HCT116 (cell line): ENCODE measurements around the gene TXNDC11. TPM values are rescaled to one million over a fixed set of nuclear protein-coding genes. Genes with fewer than 3 reads are reported as not detected.

ENCODE experiments used
- ATAC-seq: fragments of 200-7000 bp; cut with Tn5 transposase; 2 replicates; pipeline ENCODE4 v1.9.1; 2020; ENCODE audit warnings: mild to moderate bottlenecking, moderate library complexity
- BruUV-seq: library from RNA; stranded (reverse); fragments of 400-500 nt; replicated peaks from 2 replicates; lab custom pipeline; 2021; lab: Mats Ljungman, UMichigan
- CTCF ChIA-PET: fragments of 300-600 bp; sonication (Branson Sonifier 250); formaldehyde crosslinking; loops from one replicate; lab custom pipeline; 2021; ENCODE audit warnings: antibody characterized with exemption; lab: Charles Lee
- POLR2A ChIA-PET: fragments of 300-600, 350-600 bp; sonication (Branson Sonifier 250); formaldehyde crosslinking; loops from one replicate; lab custom pipeline; 2021; ENCODE audit warnings: antibody characterized with exemption; lab: Charles Lee
- RAD21 ChIA-PET, 2 experiments: fragments of 300-600 bp; sonication (Branson Sonifier 250); formaldehyde crosslinking; loops; one replicate each; lab custom pipeline; 2023; ENCODE audit warnings: low total read pairs in 2 of 2; ENCODE audit not compliant: uncharacterized antibody in 2 of 2, unreplicated experiment in 2 of 2, low non-redundant PET in 1 of 2; lab: Charles Lee
- DNase-seq: peaks from one replicate; pipeline ENCODE4 v3.0.0-alpha.2; 2010; ENCODE audit warnings: low read depth, low spot score
- H2AFZ ChIP-seq: fragments of 200-600 bp; shearing (Covaris generic), sonication (generic); 2 replicates; pipeline ENCODE4 v1.6.1; 2017; ENCODE audit warnings: low read depth, mixed run types, mixed read lengths, antibody characterized with exemption, low read length; ENCODE audit not compliant: poor library complexity, severe bottlenecking
- H3K27ac ChIP-seq: 2 replicates; pipeline ENCODE4 v1.5.1; 2012; ENCODE audit warnings: low read depth, low read length
- H3K27me3 ChIP-seq: fragments of 200-600 bp; sonication (generic); 2 replicates; pipeline ENCODE4 v1.6.1; 2016; ENCODE audit warnings: mixed run types, low read length, mixed read lengths; ENCODE audit not compliant: insufficient read depth
- H3K36me3 ChIP-seq, 2 experiments: fragments of 200-500 bp in 1 of 2; fragments of 200-600 bp in 1 of 2; sonication (Bioruptor generic) in 1 of 2; sonication (generic) in 1 of 2; 2 replicates each; pipeline versions ENCODE4 v1.5.1 to v1.6.1; 2014 to 2016; ENCODE audit warnings: low read length in 2 of 2, inconsistent platforms in 1 of 2, mixed read lengths in 1 of 2, mixed run types in 1 of 2; ENCODE audit not compliant: insufficient read depth in 2 of 2, control insufficient read depth in 1 of 2
- H3K4me1 ChIP-seq, 2 experiments: fragments of 200-600 bp in 1 of 2; sonication (generic) in 1 of 2; 2 replicates each; pipeline versions ENCODE4 v1.5.1 to v1.6.1; 2012 to 2017; ENCODE audit warnings: low read length in 2 of 2, inconsistent platforms in 1 of 2, mild to moderate bottlenecking in 1 of 2, mixed read lengths in 1 of 2, mixed run types in 1 of 2, moderate library complexity in 1 of 2; ENCODE audit not compliant: insufficient read depth in 2 of 2, control insufficient read depth in 1 of 2
- H3K4me2 ChIP-seq: fragments of 200-600 bp; sonication (generic); 2 replicates; pipeline ENCODE4 v1.6.1; 2017; ENCODE audit warnings: mixed run types, low read length, mixed read lengths
- H3K4me3 ChIP-seq, 2 experiments: fragments of 200-600 bp in 1 of 2; sonication (generic) in 1 of 2; replicated peaks in 1 of 2; 2 replicates each; pipeline ENCODE4 v1.5.1; 2011 to 2016; ENCODE audit warnings: low read length in 2 of 2, control low read depth in 1 of 2, low read depth in 1 of 2, mild to moderate bottlenecking in 1 of 2, mixed read lengths in 1 of 2, mixed run types in 1 of 2
- H3K79me2 ChIP-seq: fragments of 200-600 bp; sonication (generic); 2 replicates; pipeline ENCODE4 v1.6.1; 2017; ENCODE audit warnings: mild to moderate bottlenecking, mixed run types, low read length, moderate library complexity, mixed read lengths; ENCODE audit not compliant: insufficient read depth
- H3K9ac ChIP-seq: fragments of 200-600 bp; sonication (generic); 2 replicates; pipeline ENCODE4 v1.6.1; 2016; ENCODE audit warnings: low read length, mixed read lengths
- H3K9me2 ChIP-seq: fragments of 200-600 bp; sonication (generic), shearing (Covaris generic); 2 replicates; pipeline ENCODE4 v1.6.1; 2017; ENCODE audit warnings: mixed run types, mild to moderate bottlenecking, moderate library complexity; ENCODE audit not compliant: insufficient read depth
- H3K9me3 ChIP-seq, 2 experiments: fragments of 200-500 bp in 1 of 2; fragments of 200-600 bp in 1 of 2; sonication (Bioruptor generic) in 1 of 2; sonication (generic) in 1 of 2; 2 replicates each; pipeline ENCODE4 v1.6.1; 2014 to 2017; ENCODE audit warnings: low read length in 2 of 2, mixed read lengths in 2 of 2, inconsistent platforms in 1 of 2, low read depth in 1 of 2, mild to moderate bottlenecking in 1 of 2, mixed run types in 1 of 2, moderate library complexity in 1 of 2; ENCODE audit not compliant: control insufficient read depth in 1 of 2, insufficient read depth in 1 of 2
- H4K20me1 ChIP-seq: fragments of 200-600 bp; sonication (generic), shearing (Covaris generic); 2 replicates; pipeline ENCODE4 v1.6.1; 2017; ENCODE audit warnings: mixed run types, mild to moderate bottlenecking, moderate library complexity; ENCODE audit not compliant: insufficient read depth
- ATF3 ChIP-seq: IDR thresholded peaks from 2 replicates; pipeline ENCODE4 v1.6.1; 2012
- CBX3 ChIP-seq: IDR thresholded peaks from 2 replicates; pipeline ENCODE4 v1.6.1; 2012; ENCODE audit warnings: low read depth
- CEBPB ChIP-seq: IDR thresholded peaks from 2 replicates; pipeline ENCODE4 v1.6.1; 2012; ENCODE audit warnings: low read depth
- CTCF ChIP-seq, 3 experiments: fragments of 200-600 bp in 1 of 3; sonication (generic) in 1 of 3; IDR thresholded peaks in 2 of 3; conservative IDR thresholded peaks in 1 of 3; 2 replicates each; pipeline ENCODE4 v1.5.1; 2012 to 2017; ENCODE audit warnings: low read depth in 2 of 3, low read length in 2 of 3, antibody characterized with exemption in 1 of 3, borderline replicate concordance in 1 of 3, control low read depth in 1 of 3, mild to moderate bottlenecking in 1 of 3, mixed read lengths in 1 of 3, mixed run types in 1 of 3, moderate library complexity in 1 of 3; ENCODE audit not compliant: insufficient read depth in 1 of 3
- EGR1 ChIP-seq: IDR thresholded peaks from 2 replicates; pipeline ENCODE4 v1.6.1; 2012; ENCODE audit warnings: low read depth
- ELF1 ChIP-seq: IDR thresholded peaks from 2 replicates; pipeline ENCODE4 v1.6.1; 2012; ENCODE audit warnings: low read depth, borderline replicate concordance
- EZH2 ChIP-seq: fragments of 200-600 bp; sonication (generic); IDR thresholded peaks from 2 replicates; pipeline ENCODE4 v1.6.1; 2017; ENCODE audit warnings: antibody characterized with exemption, mixed run types
- FOSL1 ChIP-seq: IDR thresholded peaks from 2 replicates; pipeline ENCODE4 v1.6.1; 2012; ENCODE audit warnings: low read depth
- MAX ChIP-seq: IDR thresholded peaks from 2 replicates; pipeline ENCODE4 v1.6.1; 2012
- POLR2A ChIP-seq: IDR thresholded peaks from 2 replicates; pipeline ENCODE4 v1.7.0; 2011; ENCODE audit warnings: borderline replicate concordance; ENCODE audit not compliant: insufficient read depth, insufficient read length; ENCODE audit errors: extremely low read depth
- POLR2AphosphoS5 ChIP-seq: IDR thresholded peaks from 2 replicates; pipeline ENCODE4 v1.6.1; 2011; ENCODE audit warnings: mild to moderate bottlenecking, low read depth, low read length, moderate library complexity
- RAD21 ChIP-seq: IDR thresholded peaks from 2 replicates; pipeline ENCODE4 v1.6.1; 2012; ENCODE audit warnings: low read depth, mild to moderate bottlenecking
- SIN3A ChIP-seq: IDR thresholded peaks from 2 replicates; pipeline ENCODE4 v1.6.1; 2012; ENCODE audit warnings: low read depth
- SP1 ChIP-seq: IDR thresholded peaks from 2 replicates; pipeline ENCODE4 v1.6.1; 2012; ENCODE audit warnings: low read depth
- SRF ChIP-seq: IDR thresholded peaks from 2 replicates; pipeline ENCODE4 v1.6.1; 2012; ENCODE audit warnings: low read depth
- ZBTB33 ChIP-seq: IDR thresholded peaks from 2 replicates; pipeline ENCODE4 v1.6.1; 2011; ENCODE audit warnings: mild to moderate bottlenecking, low read length, moderate library complexity; ENCODE audit not compliant: insufficient replicate concordance; ENCODE audit errors: extremely low read depth
- ZFX ChIP-seq: fragments of 450-650 bp; IDR thresholded peaks from 2 replicates; pipeline ENCODE4 v1.6.1; 2017
- ZNF274 ChIP-seq: fragments of 200-500 bp; sonication (Bioruptor generic); IDR thresholded peaks from 2 replicates; pipeline ENCODE4 v1.6.1; 2014; ENCODE audit warnings: mild to moderate bottlenecking, low read depth, low read length, inconsistent platforms
- intact Hi-C: fragments of 100-400 bp; cut with micrococcal nuclease; formaldehyde crosslinking; loops from 2 replicates; pipeline ENCODE4 v1.10.0; 2022
- total RNA-seq: library from RNA; stranded (reverse); gene quantifications from one replicate; pipeline ENCODE4 v1.2.1, GENCODE V29; 2021; ENCODE audit not compliant: unreplicated experiment

Gene TXNDC11
- total RNA-seq, 1 experiment from 2014 or later: 26.8 TPM

- intact Hi-C loops: no loop called here
- Histone ChIP-seq H3K4me3 (0 out of 4 replicates have a peak overlapping the region, but pooled peaks of 1 of the 2 experiments have one; percentile 14), H3K4me1 (peaks cover 51 to 66% of the 10 kb centered on the region in 2 experiments), H3K79me2 (no peaks in the 10 kb centered on the region), H3K9me2 (no peaks in the 10 kb centered on the region), H3K9me3 (no peaks in the 10 kb centered on the region), H3K9ac (peak overlapping the region; percentile 35; the same call in 1 of the 2 replicates), H4K20me1 (no peaks in the 10 kb centered on the region), H3K27me3 (no peaks in the 10 kb centered on the region), H3K27ac (peak overlapping the region; percentile 59), H3K4me2 (peak overlapping the region; percentile 72), H2AFZ (no peak overlapping the region), H3K36me3 (peaks cover 5 to 12% of the 10 kb centered on the region in 2 experiments; a peak in 2 of 4 replicates)
- no TSS peak for BruUV-seq
- ChIA-PET CTCF (interaction anchor here (1.5 kb wide), 1 partner anchor 266 kb away, joined by 6 read pairs; no protein-coding TSS in a partner anchor), POLR2A (no interaction called here), RAD21 (no interaction called here)
- TF ChIP-seq CEBPB (no peak), CBX3 (no peak), POLR2A (no peak), POLR2AphosphoS5 (no peak), ZFX (no peak), FOSL1 (no peak), SIN3A (no peak), ELF1 (no peak), ATF3 (no peak), ZNF274 (no peak), EGR1 (no peak), CTCF (IDR thresholded peaks at IDR 0.05 in 2 of 3, conservative IDR thresholded peaks at IDR 0.05 in 1 of 3; ENCODE audit: borderline replicate concordance in 1 of 3, insufficient read depth in 1 of 3, low read depth in 2 of 3, low read length in 2 of 3) (no peak), RAD21 (no peak), SP1 (no peak), EZH2 (no peak), MAX (no peak), SRF (no peak), ZBTB33 (no peak)
- ATAC-seq (no peak), DNase-seq (no peak)
Measured at GRCh38 chr16:11674001-11674817, 68.4 kb downstream of the TXNDC11 start.
